Measurements from ENCODE around the gene PCDH12. TPM values are rescaled to one million over a fixed set of nuclear protein-coding genes. Genes with fewer than 3 reads are reported as not detected.

Gene PCDH12
- polyA plus RNA-seq, 1 donor from 2014 or later, result 0.29 TPM

- Mint-ChIP-seq H3K27me3 (no peaks in the 10 kb centered on the region), H3K4me1 (peaks cover 0 to 12% (median 2%) of the 10 kb centered on the region in 3 donors), H3K4me3 (no peak overlapping the region), H3K36me3 (peaks cover 4% of the 10 kb centered on the region), H3K27ac (no peak overlapping the region), H3K9me3 (no peaks in the 10 kb centered on the region)
These were observed 18.2 kb upstream of the PCDH12 start for GRCh38 chr5:141976176-141976575.

DNA sequence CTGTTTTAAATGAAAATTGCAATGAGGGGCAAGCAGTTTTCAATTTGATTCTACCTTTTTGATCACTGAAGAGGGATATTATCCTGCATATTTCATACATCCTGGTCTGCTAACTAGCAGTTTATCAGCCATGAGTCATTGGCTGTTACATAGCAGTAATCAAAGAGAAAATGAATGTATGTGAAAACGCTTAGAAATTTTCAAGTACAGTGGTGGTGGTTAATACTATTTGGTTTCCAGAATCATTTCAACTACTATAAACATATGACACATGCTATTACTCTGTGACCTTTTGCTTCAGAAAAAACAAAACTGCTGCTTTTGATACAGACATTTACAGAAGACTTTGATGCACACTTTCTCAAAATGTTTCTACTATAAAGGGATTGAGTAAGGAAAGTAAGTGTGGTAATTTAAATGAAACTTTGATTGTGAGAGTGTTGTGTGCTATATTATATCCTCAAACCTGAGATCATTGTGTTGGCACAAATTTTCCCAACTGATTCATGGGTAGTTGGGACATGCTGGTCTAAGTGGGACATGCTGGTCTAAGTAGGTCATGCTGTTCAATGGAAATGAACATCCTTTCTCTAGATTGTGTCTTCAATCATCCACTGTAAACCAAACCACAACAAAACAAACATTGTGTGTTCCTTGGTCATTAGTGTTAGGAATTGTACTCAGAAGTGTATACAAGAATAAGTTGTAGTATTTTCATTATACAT lies 16.0 kb upstream of the PCDH12 start:
- Mint-ChIP-seq H3K36me3 (peaks cover 4% of the 10 kb centered on the region), H3K27me3 (no peaks in the 10 kb centered on the region), H3K9me3 (no peaks in the 10 kb centered on the region), H3K4me3 (no peak overlapping the region), H3K27ac (no peak overlapping the region), H3K4me1 (peaks cover 11 to 27% (median 16%) of the 10 kb centered on the region in 3 donors)

DNA sequence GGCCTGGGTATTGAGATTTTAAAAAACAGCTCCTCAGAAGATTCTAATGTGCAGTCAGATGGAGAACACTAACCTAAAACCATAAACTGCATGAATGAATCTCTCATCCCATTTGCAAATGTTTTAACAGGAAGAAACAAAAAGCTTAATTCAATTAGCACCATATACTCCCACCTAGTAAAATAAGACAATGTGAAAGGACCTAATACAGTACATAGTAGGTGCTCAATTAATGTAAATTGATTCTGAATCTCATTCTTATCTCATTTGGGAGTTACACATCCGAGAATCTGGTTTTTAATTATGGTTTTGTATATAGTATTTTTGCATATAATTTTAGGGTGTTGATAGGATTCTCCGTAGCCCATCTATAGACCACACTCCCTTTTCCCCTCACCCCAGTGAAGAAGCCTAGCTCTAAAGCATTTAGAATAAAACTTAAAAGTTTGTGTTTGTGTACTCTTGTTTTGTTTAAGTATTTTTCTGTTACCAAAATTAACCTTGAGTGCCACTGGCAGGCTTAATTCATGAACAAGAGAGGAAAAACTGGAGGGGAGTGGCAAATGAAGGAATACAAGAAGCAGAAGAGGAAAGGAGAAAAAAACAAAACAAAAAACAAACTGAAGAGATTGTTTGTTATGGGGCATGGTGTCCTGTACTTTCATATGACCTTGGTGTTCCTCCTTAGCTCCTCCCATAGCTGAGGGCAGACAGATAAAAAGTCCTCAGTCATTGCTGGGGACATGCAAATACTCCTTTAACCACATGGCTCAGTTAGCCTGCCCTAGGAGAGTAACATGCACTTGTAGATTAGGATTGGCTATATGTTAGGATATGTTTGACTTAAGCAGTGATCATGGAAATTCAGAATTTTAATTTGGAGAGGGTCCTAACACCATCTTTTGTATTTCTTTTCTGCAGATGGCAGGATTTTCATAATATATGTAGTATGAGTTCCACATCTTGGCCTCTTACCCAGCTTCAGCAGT lies 12.1 kb upstream of the PCDH12 start:
- peaks cover 2% of the 10 kb centered on the region for H3K36me3 Mint-ChIP-seq
- H3K9me3 Mint-ChIP-seq, result no peaks in the 10 kb centered on the region
- H3K27me3 Mint-ChIP-seq, result no peaks in the 10 kb centered on the region
- peaks cover 27 to 42% (median 38%) of the 10 kb centered on the region in 3 donors for H3K4me1 Mint-ChIP-seq
- peak overlapping the region; percentile 93 to 97 (median 97) for H3K4me3 Mint-ChIP-seq
- H3K27ac Mint-ChIP-seq, result peak overlapping the region; percentile 97 to 98 (median 98)

GRCh38 chr5:141968914-141969608 lies 11.1 kb upstream of the PCDH12 start, which contains the start of gene RNF14:
Gene RNF14, plus strand, starts transcription at chr5:141969105. Its CDS starts 4,484 bp downstream, at chr5:141973589.
- Mint-ChIP-seq H3K4me1 (peaks cover 27 to 38% (median 36%) of the 10 kb centered on the region in 3 donors), H3K36me3 (peaks cover 2% of the 10 kb centered on the region), H3K27ac (peak within 1 kb of the TSS; percentile 97 to 98 (median 98)), H3K9me3 (no peaks in the 10 kb centered on the region), H3K4me3 (peak within 1 kb of the TSS; percentile 93 to 97 (median 97)), H3K27me3 (no peaks in the 10 kb centered on the region)

GRCh38 chr5:141966963-141967333 lies 8.9 kb upstream of the PCDH12 start:
- Mint-ChIP-seq H3K27ac (peak overlapping the region in 2 of 3 donors; percentile 20 to 29), H3K27me3 (no peaks in the 10 kb centered on the region), H3K9me3 (no peaks in the 10 kb centered on the region), H3K4me1 (peaks cover 27 to 38% (median 33%) of the 10 kb centered on the region in 3 donors), H3K36me3 (no peaks in the 10 kb centered on the region), H3K4me3 (peak overlapping the region in 3 of 4 donors; percentile 14 to 97 (median 97))

DNA sequence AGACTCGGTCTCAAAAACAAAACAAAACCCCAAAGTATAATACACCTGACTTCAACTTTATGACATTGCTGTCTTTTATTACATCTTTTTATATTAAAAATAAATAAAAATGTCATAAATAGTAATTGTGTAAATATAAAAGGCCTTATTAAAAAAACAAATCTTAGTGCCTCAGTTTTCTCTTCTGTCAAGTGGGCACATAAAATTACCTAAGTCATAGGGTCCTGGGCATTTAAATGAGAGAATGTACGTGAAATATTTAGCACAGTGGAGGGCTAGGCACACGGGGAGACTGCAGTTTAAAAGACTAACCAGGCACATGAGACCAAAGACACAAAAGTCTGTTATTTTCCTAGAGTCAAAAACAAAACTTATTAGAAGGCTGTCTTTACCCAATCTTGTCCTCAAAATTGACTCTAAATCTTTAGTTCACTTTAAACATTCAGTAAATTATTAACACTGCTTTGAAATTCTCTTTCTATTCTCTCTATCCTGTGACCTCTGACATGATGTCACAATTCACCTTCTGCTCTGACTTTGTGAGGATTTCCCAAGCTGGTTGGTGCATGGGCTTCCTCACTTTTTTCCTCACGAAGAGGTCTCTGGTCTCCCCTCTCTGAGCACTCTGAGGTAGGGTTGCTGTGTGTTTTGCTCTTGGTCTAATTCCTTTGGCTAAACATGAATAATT lies 8.4 kb upstream of the PCDH12 start:
- peaks cover 27 to 38% (median 33%) of the 10 kb centered on the region in 3 donors for H3K4me1 Mint-ChIP-seq
- no peaks in the 10 kb centered on the region for H3K27me3 Mint-ChIP-seq
- H3K4me3 Mint-ChIP-seq, result peak overlapping the region in 2 of 4 donors; percentile 14 to 97
- H3K27ac Mint-ChIP-seq, result peak overlapping the region in 2 of 3 donors; percentile 20 to 29
- no peaks in the 10 kb centered on the region for H3K9me3 Mint-ChIP-seq
- H3K36me3 Mint-ChIP-seq, result no peaks in the 10 kb centered on the region

DNA sequence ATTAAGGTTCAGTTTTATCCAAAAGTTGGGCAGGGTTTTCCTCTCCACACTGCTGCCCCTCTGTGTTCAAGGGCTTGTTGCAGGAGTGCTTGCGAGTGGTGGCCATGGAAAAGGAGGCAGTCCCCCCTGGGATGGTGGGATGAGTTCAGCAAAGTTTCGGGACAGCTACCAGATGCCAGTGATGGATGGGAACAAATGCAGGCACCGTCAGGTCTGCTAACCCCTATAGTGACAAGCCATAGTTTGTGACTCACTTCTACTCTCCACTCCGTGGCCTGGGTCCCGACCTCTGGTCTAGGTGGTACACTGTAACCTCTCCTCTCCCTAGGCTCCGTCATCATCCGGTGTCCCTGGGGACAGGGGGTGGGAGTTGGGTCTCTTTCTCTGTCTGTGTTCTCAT lies 7.1 kb upstream of the PCDH12 start:
- Mint-ChIP-seq H3K36me3 (no peaks in the 10 kb centered on the region), H3K9me3 (no peaks in the 10 kb centered on the region), H3K4me1 (peaks cover 27 to 39% (median 32%) of the 10 kb centered on the region in 3 donors), H3K27ac (no peak overlapping the region), H3K27me3 (no peaks in the 10 kb centered on the region), H3K4me3 (no peak overlapping the region)

DNA sequence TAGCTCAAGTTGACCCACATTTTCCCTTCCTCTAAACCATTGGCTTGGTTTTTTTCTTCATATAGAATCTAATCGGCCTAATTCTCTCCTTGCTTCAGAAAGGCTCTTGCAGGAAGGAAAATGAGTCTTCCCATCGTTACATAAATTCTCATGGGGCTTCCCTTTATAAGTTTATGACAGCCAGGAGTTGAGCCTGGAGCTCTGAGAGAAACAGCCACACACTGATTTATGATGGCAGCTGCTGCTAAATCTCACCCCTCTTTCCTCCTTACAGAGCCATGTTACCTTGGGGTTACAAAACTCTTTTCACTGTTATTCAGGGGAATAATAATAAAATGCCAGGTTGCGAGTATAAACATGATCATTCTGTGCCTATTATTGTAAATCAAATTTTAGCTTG lies 5.7 kb upstream of the PCDH12 start:
- no peak overlapping the region for H3K27ac Mint-ChIP-seq
- peaks cover 22 to 25% (median 23%) of the 10 kb centered on the region in 3 donors for H3K4me1 Mint-ChIP-seq
- no peaks in the 10 kb centered on the region for H3K27me3 Mint-ChIP-seq
- no peaks in the 10 kb centered on the region for H3K36me3 Mint-ChIP-seq
- H3K9me3 Mint-ChIP-seq, result no peaks in the 10 kb centered on the region
- H3K4me3 Mint-ChIP-seq, result no peak overlapping the region

GRCh38 chr5:141961466-141961865 lies 3.5 kb upstream of the PCDH12 start:
- H3K27me3 Mint-ChIP-seq, result no peaks in the 10 kb centered on the region
- H3K36me3 Mint-ChIP-seq, result no peaks in the 10 kb centered on the region
- H3K4me3 Mint-ChIP-seq, result no peak overlapping the region
- H3K9me3 Mint-ChIP-seq, result no peaks in the 10 kb centered on the region
- H3K27ac Mint-ChIP-seq, result no peak overlapping the region
- peaks cover 7 to 11% (median 10%) of the 10 kb centered on the region in 3 donors for H3K4me1 Mint-ChIP-seq

GRCh38 chr5:141960449-141961323 lies 2.7 kb upstream of the PCDH12 start:
- H3K27me3 Mint-ChIP-seq, result no peaks in the 10 kb centered on the region
- peaks cover 7 to 11% (median 8%) of the 10 kb centered on the region in 3 donors for H3K4me1 Mint-ChIP-seq
- H3K36me3 Mint-ChIP-seq, result peaks cover 1% of the 10 kb centered on the region
- H3K9me3 Mint-ChIP-seq, result no peaks in the 10 kb centered on the region
- H3K4me3 Mint-ChIP-seq, result peak overlapping the region in 2 of 4 donors; percentile 9 to 65
- H3K27ac Mint-ChIP-seq, result peak overlapping the region in 2 of 3 donors; percentile 8 to 82

GRCh38 chr5:141960018-141960417 lies 2.0 kb upstream of the PCDH12 start:
- H3K27me3 Mint-ChIP-seq, result no peaks in the 10 kb centered on the region
- peaks cover 1% of the 10 kb centered on the region for H3K36me3 Mint-ChIP-seq
- H3K4me1 Mint-ChIP-seq, result peaks cover 7 to 11% (median 8%) of the 10 kb centered on the region in 3 donors
- no peaks in the 10 kb centered on the region for H3K9me3 Mint-ChIP-seq
- no peak overlapping the region for H3K4me3 Mint-ChIP-seq
- H3K27ac Mint-ChIP-seq, result no peak overlapping the region

DNA sequence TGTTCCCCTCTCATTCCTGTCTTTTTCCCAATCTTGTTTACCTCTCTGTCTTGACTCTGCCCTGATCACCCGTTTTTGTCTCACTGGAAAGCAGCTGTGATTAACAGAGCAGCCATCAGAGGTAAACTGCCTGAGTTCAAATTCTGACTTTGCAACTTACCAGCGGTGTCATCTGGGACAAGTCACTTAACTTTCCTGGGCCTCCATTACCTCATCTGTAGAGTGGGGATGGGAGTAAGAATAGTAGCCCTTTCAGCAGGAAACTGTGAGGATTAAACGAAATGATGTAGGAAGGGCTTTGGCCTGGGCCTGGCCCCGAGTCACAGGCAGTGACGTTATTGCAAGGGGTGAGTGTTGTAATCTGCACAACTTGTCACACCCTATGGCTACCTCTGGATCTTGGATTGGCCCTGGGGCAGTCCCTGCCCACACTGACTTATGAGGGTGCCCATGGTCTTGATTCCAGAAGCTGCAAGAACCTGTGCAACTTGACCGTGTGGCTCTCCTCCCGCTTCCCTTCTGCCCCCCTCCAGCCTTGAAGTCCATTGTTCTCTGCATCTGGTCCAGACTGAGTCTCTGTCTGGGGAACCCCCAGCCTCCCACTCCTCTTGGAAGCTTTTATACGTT lies 657 bp upstream of the PCDH12 start:
- peaks cover 1% of the 10 kb centered on the region for H3K36me3 Mint-ChIP-seq
- no peaks in the 10 kb centered on the region for H3K9me3 Mint-ChIP-seq
- peaks cover 11 to 13% (median 11%) of the 10 kb centered on the region in 3 donors for H3K4me1 Mint-ChIP-seq
- no peaks in the 10 kb centered on the region for H3K27me3 Mint-ChIP-seq
- no peak overlapping the region for H3K27ac Mint-ChIP-seq
- H3K4me3 Mint-ChIP-seq, result no peak overlapping the region

- no peak overlapping the region for H3K4me3 Mint-ChIP-seq
- H3K9me3 Mint-ChIP-seq, result no peaks in the 10 kb centered on the region
- H3K27me3 Mint-ChIP-seq, result no peaks in the 10 kb centered on the region
- H3K27ac Mint-ChIP-seq, result no peak overlapping the region
- peaks cover 1% of the 10 kb centered on the region for H3K36me3 Mint-ChIP-seq
- peaks cover 11 to 13% (median 11%) of the 10 kb centered on the region in 3 donors for H3K4me1 Mint-ChIP-seq
These were observed 520 bp downstream of the PCDH12 start for GRCh38 chr5:141957367-141957996.

Measured in IgD-negative memory B cell (primary cell).